LNCAP (cell line): Measurements from ENCODE around the gene MMP2.

ENCODE experiments used
- CTCF ChIP-seq: fragments of 450-650 bp; IDR thresholded peaks from 2 replicates; pipeline ENCODE4 v1.5.1; 2017; ENCODE audit warnings: mild to moderate bottlenecking

The MMP2 gene

GRCh38 chr16:55552621-55553020 lies 73.6 kb downstream of the MMP2 start:
- no peak for TF ChIP-seq CTCF

GRCh38 chr16:55555436-55555835 lies 76.4 kb downstream of the MMP2 start:
- no peak for TF ChIP-seq CTCF
